RWPE2 (cell line): ENCODE measurements around the gene KCTD4.

Experiments
- ATAC-seq: fragments of 200-7000 bp; cut with Tn5 transposase; 3 replicates; pipeline ENCODE4 v1.9.1; 2021; ENCODE audit warnings: low read depth
- DNase-seq: peaks from one replicate; pipeline ENCODE4 v3.0.0-alpha.2; 2020; ENCODE audit warnings: low spot score
- H3K27ac ChIP-seq: fragments of 450-650 bp; 2 replicates; pipeline ENCODE4 v1.5.1; 2017; ENCODE audit warnings: mild to moderate bottlenecking; ENCODE audit not compliant: poor library complexity, severe bottlenecking
- H3K27me3 ChIP-seq: fragments of 250-450 bp; sonication (Bioruptor Pico); 2 replicates; pipeline ENCODE4 v1.5.1; 2021; ENCODE audit warnings: mild to moderate bottlenecking, moderate library complexity; ENCODE audit not compliant: insufficient read depth, poor library complexity, severe bottlenecking
- H3K36me3 ChIP-seq: fragments of 250-450 bp; sonication (Bioruptor Pico); 2 replicates; pipeline ENCODE4 v1.5.1; 2020; ENCODE audit warnings: low read depth, mild to moderate bottlenecking, moderate library complexity
- H3K4me1 ChIP-seq: fragments of 250-450 bp; sonication (Bioruptor Pico); 2 replicates; pipeline ENCODE4 v1.5.1; 2021; ENCODE audit warnings: mild to moderate bottlenecking, moderate library complexity; ENCODE audit not compliant: insufficient read depth, poor library complexity, severe bottlenecking
- H3K4me3 ChIP-seq: fragments of 250-450 bp; sonication (Bioruptor Pico); 2 replicates; pipeline ENCODE4 v1.5.1; 2021; ENCODE audit warnings: mild to moderate bottlenecking, moderate library complexity; ENCODE audit not compliant: severe bottlenecking
- H3K9me3 ChIP-seq: fragments of 250-450 bp; sonication (Bioruptor Pico); 2 replicates; pipeline ENCODE4 v1.5.1; 2021; ENCODE audit warnings: mild to moderate bottlenecking, moderate library complexity; ENCODE audit not compliant: severe bottlenecking
- TF ChIP-seq, protein P1 (sequence below): fragments of 450-650 bp; IDR thresholded peaks from one replicate; pipeline ENCODE4 v1.5.1; 2017; ENCODE audit warnings: mild to moderate bottlenecking, moderate library complexity; ENCODE audit not compliant: poor library complexity, severe bottlenecking

The KCTD4 gene

DNA sequence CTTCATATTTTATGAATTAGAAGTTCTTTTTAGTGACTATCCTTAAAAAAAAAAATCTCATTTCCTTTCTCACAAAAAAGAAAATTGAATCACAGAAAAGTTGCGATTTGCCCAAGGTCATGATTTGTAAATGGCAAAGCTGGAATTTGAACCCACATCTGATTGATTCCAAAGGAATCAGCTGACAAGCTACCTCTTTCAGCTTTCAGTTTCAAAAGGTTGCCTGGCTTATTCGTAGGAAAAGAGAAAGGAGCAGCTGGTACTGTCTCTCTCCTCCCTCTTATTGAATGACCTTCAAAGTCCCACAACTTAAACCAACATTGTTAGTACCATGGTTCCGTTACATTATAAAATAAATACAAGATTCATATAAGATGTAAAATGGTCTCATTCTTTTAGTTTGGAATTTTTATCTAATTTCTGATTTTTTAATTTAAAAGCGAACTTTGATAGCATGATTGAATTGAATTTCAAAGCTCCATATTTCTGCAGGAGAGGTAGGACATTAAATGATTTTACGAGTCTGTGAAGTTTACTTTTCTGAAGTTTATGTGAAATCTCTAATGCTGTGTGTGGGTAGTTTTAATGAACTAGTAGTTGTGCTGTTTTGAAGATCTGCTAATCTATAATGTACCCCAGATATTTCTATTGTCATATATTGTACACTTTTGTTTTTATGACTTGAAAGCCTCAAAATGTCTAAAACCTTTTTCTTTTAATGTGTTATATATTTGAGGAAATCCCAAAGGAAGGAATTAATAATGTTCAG is 18.5 kb upstream of the KCTD4 start:
- H3K27ac ChIP-seq, result peak overlapping the region; percentile 96
- no peaks in the 10 kb centered on the region for H3K36me3 ChIP-seq
- no peak overlapping the region for H3K4me3 ChIP-seq
- H3K27me3 ChIP-seq, result no peaks in the 10 kb centered on the region
- TF ChIP-seq, protein P1, sequence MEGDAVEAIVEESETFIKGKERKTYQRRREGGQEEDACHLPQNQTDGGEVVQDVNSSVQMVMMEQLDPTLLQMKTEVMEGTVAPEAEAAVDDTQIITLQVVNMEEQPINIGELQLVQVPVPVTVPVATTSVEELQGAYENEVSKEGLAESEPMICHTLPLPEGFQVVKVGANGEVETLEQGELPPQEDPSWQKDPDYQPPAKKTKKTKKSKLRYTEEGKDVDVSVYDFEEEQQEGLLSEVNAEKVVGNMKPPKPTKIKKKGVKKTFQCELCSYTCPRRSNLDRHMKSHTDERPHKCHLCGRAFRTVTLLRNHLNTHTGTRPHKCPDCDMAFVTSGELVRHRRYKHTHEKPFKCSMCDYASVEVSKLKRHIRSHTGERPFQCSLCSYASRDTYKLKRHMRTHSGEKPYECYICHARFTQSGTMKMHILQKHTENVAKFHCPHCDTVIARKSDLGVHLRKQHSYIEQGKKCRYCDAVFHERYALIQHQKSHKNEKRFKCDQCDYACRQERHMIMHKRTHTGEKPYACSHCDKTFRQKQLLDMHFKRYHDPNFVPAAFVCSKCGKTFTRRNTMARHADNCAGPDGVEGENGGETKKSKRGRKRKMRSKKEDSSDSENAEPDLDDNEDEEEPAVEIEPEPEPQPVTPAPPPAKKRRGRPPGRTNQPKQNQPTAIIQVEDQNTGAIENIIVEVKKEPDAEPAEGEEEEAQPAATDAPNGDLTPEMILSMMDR, result no peak
- H3K4me1 ChIP-seq, result peaks cover 45% of the 10 kb centered on the region
- 0 out of 3 replicates have a peak, but pooled peaks have one; percentile 18 for ATAC-seq
- H3K9me3 ChIP-seq, result no peaks in the 10 kb centered on the region
- no peak for DNase-seq

DNA sequence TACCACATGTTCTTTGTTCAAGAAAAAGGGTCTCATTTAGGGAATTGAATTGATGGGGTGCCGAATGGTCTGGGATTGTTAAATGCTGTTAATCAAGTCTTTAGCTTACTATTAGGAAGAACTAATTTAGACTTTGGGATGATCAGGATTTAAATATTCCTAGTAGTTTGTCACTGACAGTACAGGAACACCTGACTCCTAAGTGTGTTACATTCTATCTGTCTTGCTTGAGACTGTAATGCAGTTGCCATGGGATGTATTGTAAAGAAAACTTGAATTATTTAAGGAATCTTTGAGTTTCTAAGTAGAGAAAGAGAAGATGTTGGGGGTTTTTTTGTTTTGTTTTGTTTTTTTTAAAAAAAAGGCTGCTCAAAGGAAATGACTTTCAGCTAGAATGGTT is 17.8 kb upstream of the KCTD4 start:
- Histone ChIP-seq H3K27me3 (no peaks in the 10 kb centered on the region), H3K4me1 (peaks cover 49% of the 10 kb centered on the region), H3K4me3 (no peak overlapping the region), H3K27ac (peak overlapping the region; percentile 96), H3K36me3 (peaks cover 4% of the 10 kb centered on the region; the same call in 1 of the 2 replicates), H3K9me3 (no peaks in the 10 kb centered on the region)
- TF ChIP-seq, protein P1, result no peak
- no peak for DNase-seq
- ATAC-seq, result no peak

DNA sequence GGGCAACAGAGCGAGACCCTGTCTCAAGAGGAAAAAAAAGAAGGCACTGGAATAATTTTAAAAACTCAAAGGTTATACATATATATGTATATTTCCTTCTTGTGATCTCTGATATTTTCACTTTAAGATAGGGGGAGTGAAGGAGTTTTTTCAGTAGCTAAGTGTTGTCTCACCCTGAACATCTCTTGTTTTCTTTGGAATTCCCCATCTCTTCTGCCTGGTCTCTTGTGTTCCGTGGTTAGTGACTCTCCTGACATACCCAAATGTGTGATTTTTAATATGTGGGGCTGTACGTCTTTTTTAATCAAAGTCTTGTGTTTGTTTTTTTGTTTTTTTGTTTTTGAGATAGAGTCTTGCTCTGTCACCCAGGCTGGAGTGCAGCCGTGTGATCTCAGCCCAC is 15.3 kb upstream of the KCTD4 start:
- ATAC-seq, result no peak
- Histone ChIP-seq H3K27me3 (no peaks in the 10 kb centered on the region), H3K9me3 (no peaks in the 10 kb centered on the region), H3K4me3 (no peak overlapping the region), H3K27ac (peak overlapping the region; percentile 96), H3K36me3 (peaks cover 6% of the 10 kb centered on the region; the same call in 1 of the 2 replicates), H3K4me1 (peaks cover 40% of the 10 kb centered on the region)
- TF ChIP-seq, protein P1, result no peak
- no peak for DNase-seq

DNA sequence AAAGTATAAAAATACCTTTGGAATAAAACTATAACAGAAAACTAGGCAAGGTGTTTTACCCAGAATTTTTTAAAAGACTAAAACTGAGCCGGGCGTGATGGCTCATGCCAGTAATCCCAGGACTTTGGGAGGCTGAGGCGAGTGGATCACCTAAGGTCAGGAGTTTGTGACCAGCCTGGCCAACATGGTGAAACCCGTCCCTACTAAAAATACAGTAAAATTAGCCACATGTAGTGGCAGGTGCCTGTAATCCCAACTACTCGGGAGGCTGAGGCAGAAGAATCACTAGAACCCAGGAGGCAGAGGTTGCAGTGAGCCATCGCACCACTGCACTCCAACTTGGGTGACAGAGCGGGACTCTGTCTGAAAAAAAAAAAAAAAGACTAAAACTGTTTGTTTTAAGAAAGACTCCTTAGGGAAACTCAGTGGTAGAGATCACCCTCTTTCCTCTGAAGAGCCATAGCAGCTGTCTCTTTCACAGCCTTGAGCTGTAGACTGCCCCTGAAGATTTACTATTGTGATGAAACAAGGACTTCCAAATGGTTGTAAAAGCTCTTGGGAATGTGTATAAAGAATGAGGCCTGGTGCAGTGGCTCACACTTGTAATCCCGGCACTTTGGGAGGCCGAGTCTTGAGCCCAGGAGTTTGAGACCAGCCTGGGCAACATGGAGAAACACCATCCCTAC is 14.7 kb upstream of the KCTD4 start:
- peaks cover 11% of the 10 kb centered on the region for H3K36me3 ChIP-seq
- no peak for ATAC-seq
- H3K9me3 ChIP-seq, result no peaks in the 10 kb centered on the region
- TF ChIP-seq, protein P1, result no peak
- no peak overlapping the region for H3K4me3 ChIP-seq
- no peaks in the 10 kb centered on the region for H3K27me3 ChIP-seq
- peaks cover 38% of the 10 kb centered on the region for H3K4me1 ChIP-seq
- peak overlapping the region; percentile 15 for H3K27ac ChIP-seq
- no peak for DNase-seq
